K562 (cell line): ENCODE results near the gene USP49. TPM values are rescaled to one million over a fixed set of nuclear protein-coding genes. Genes with fewer than 3 reads are reported as not detected.

Experiments
- AFF1 ChIP-seq, 2 experiments: fragments of 450-650 bp; IDR thresholded peaks; 2 replicates each; pipeline ENCODE4 v1.6.1; 2018; ENCODE audit warnings: mild to moderate bottlenecking in 2 of 2, low read depth in 1 of 2; ENCODE audit not compliant: partially characterized antibody in 2 of 2
- ARID4B ChIP-seq: sonication (generic); formaldehyde crosslinking; IDR thresholded peaks from 2 replicates; pipeline ENCODE4 v1.8.0; 2022; ENCODE audit warnings: mild to moderate bottlenecking, missing genetic modification reagents
- E2F6 ChIP-seq, 2 experiments: IDR thresholded peaks; 2 replicates each; pipeline ENCODE4 v1.6.1; 2011; ENCODE audit warnings: borderline replicate concordance in 1 of 2, control low read depth in 1 of 2, low read depth in 1 of 2, low read length in 1 of 2, mild to moderate bottlenecking in 1 of 2, mixed read lengths in 1 of 2, moderate library complexity in 1 of 2; ENCODE audit not compliant: insufficient read depth in 1 of 2, insufficient read length in 1 of 2, poor library complexity in 1 of 2, severe bottlenecking in 1 of 2; ENCODE audit errors: extremely low read depth in 1 of 2
- HNRNPH1 ChIP-seq: fragments of 200-400 bp; formaldehyde crosslinking; optimal IDR thresholded peaks from 2 replicates; pipeline ENCODE3; 2017; ENCODE audit warnings: low read depth, mild to moderate bottlenecking, low read length, moderate library complexity
- HSF4 ChIP-seq: fragments of 250-450 bp; sonication (Bioruptor Pico); IDR thresholded peaks from 2 replicates; pipeline ENCODE4 v2.1.2; 2022; ENCODE audit warnings: mild to moderate bottlenecking, moderate library complexity, borderline replicate concordance
- NR3C1 ChIP-seq: sonication (generic); formaldehyde crosslinking; IDR thresholded peaks from 2 replicates; pipeline ENCODE4 v1.8.1; 2022; ENCODE audit warnings: missing genetic modification reagents
- RCOR1 ChIP-seq, 2 experiments: IDR thresholded peaks; 2 replicates each; pipeline ENCODE4 v1.6.1; 2012; ENCODE audit warnings: low read depth in 2 of 2, low read length in 2 of 2, borderline replicate concordance in 1 of 2, improper control_type of control experiment in 1 of 2
- TOE1 ChIP-seq, 2 experiments: fragments of 450-650 bp in 1 of 2; sonication (generic) in 1 of 2; formaldehyde crosslinking in 1 of 2; IDR thresholded peaks; 2 replicates each; pipeline versions ENCODE4 v1.7.1 to v1.8.0; 2016 to 2022; ENCODE audit warnings: borderline replicate concordance in 2 of 2, mild to moderate bottlenecking in 2 of 2, antibody characterized with exemption in 1 of 2, inconsistent platforms in 1 of 2, low read depth in 1 of 2, missing genetic modification reagents in 1 of 2, moderate library complexity in 1 of 2
- XRCC3 ChIP-seq: fragments of 450-650 bp; IDR thresholded peaks from 2 replicates; pipeline ENCODE4 v1.6.1; 2017; ENCODE audit warnings: mild to moderate bottlenecking, moderate library complexity
- ZBTB33 ChIP-seq: sonication (generic); formaldehyde crosslinking; IDR thresholded peaks from 2 replicates; pipeline ENCODE4 v1.8.1; 2023; ENCODE audit warnings: mild to moderate bottlenecking, missing genetic modification reagents
- ZNF699 ChIP-seq: fragments of 250-450 bp; sonication (Bioruptor Pico); IDR thresholded peaks from 2 replicates; pipeline ENCODE4 v1.8.0; 2021; ENCODE audit warnings: mild to moderate bottlenecking, moderate library complexity; ENCODE audit not compliant: insufficient replicate concordance
- polyA plus RNA-seq, 8 experiments: library from polyadenylated mRNA; depleted of rRNA in 4 of 8; stranded (reverse) in 5 of 8; unstranded in 3 of 8; fragments of >200 nt; fragmentation: Nextera tagmentation in 2 of 8; fragmentation: Illumina TruSeq in 1 of 8; extraction: Ambion mirVana in 2 of 8; extraction: Trizol in 1 of 8; gene quantifications; 2 replicates each; pipeline versions ENCODE4 v1.2.1 to v1.2.3, GENCODE V29; 2011 to 2014; ENCODE audit warnings: inconsistent platforms in 1 of 8, missing spikeins in 1 of 8
- total RNA-seq, 7 experiments: library from RNA; depleted of rRNA in 6 of 7; stranded (reverse); fragments of >200 nt in 6 of 7; fragmentation: Illumina TruSeq in 2 of 7; extraction: Trizol in 2 of 7; gene quantifications; 2 replicates each; pipeline versions ENCODE4 v1.2.1 to v1.2.3, GENCODE V29; 2011 to 2021; ENCODE audit warnings: low replicate concordance in 1 of 7

Gene USP49
- total and polyA plus RNA-seq, 9 of the 15 experiments (the other 6 are each of a cell fraction or from before 2014, with no cell fraction given), result 1.0 to 9.9 (median 6.5) TPM

GRCh38 chr6:41894366-41895299 lies 542 bp downstream of the USP49 start (continued):
- TF ChIP-seq ZBTB33 (CRISPR knock-in tag) (no peak), E2F6 (IDR thresholded peaks at IDR 0.05; ENCODE audit: borderline replicate concordance in 1 of 2, extremely low read depth in 1 of 2, insufficient read depth in 1 of 2, insufficient read length in 1 of 2, low read depth in 1 of 2, low read length in 1 of 2, poor library complexity in 1 of 2, severe bottlenecking in 1 of 2) (no peak), XRCC3 (no peak), ZNF699 (CRISPR knock-in tag) (no peak), NR3C1 (CRISPR knock-in tag) (peak; percentile 50; the same call in 1 of the 2 replicates), HSF4 (CRISPR knock-in tag) (no peak), HNRNPH1 (no peak), RCOR1 (IDR thresholded peaks at IDR 0.05; ENCODE audit: borderline replicate concordance in 1 of 2, low read depth in 2 of 2, low read length in 2 of 2) (no peak), ARID4B (CRISPR knock-in tag) (no peak), AFF1 (IDR thresholded peaks at IDR 0.05; ENCODE audit: low read depth in 1 of 2, partially characterized antibody in 2 of 2) (no peak), TOE1 (IDR thresholded peaks at IDR 0.05; ENCODE audit: borderline replicate concordance) (peak; percentile 39; the same call in 1 of the 2 replicates), TOE1 (CRISPR knock-in tag; IDR thresholded peaks at IDR 0.05; ENCODE audit: borderline replicate concordance, low read depth) (no peak)
